ENCODE results near the gene KCNAB1. TPM values are rescaled to one million over a fixed set of nuclear protein-coding genes. Genes with fewer than 3 reads are reported as not detected.
A peak's percentile ranks its signal among the peaks of the same experiment; 100 is the strongest.

Gene KCNAB1
- total and polyA plus RNA-seq, 4 donors = 0.76 to 2.8 (median 1.0) TPM

GRCh38 chr3:156150434-156151066, 30.2 kb downstream of the KCNAB1 start:
- Histone ChIP-seq H3K9ac (ENCODE audit: low read depth in 1 of 2, low read length in 2 of 2) (no peak overlapping the region), H3K4me3 (ENCODE audit: low read depth in 1 of 3, low read length in 3 of 3) (no peak overlapping the region), H3K27me3 (ENCODE audit: control insufficient read depth in 4 of 4, insufficient read depth in 4 of 4, low read length in 3 of 4) (no peaks in the 10 kb centered on the region), H3K27ac (ENCODE audit: low read depth in 1 of 2, low read length in 2 of 2) (no peak overlapping the region), H3K36me3 (ENCODE audit: control insufficient read depth in 4 of 4, insufficient read depth in 3 of 4, low read depth in 1 of 4, low read length in 3 of 4) (no peaks in the 10 kb centered on the region), H3K4me1 (ENCODE audit: control insufficient read depth in 4 of 4, insufficient read depth in 4 of 4, low read length in 3 of 4) (no peaks in the 10 kb centered on the region), H3K9me3 (ENCODE audit: control insufficient read depth in 4 of 4, low read length in 3 of 4) (no peaks in the 10 kb centered on the region)
- TF ChIP-seq JUND (IDR thresholded peaks at IDR 0.05) (no peak), RXRA (IDR thresholded peaks at IDR 0.05) (peak in 1 of 2 donors; percentile 11), RAD21 (IDR thresholded peaks at IDR 0.05) (peak; percentile 96 to 97), TAF1 (conservative IDR thresholded peaks at IDR 0.05) (no peak), CTCF (IDR thresholded peaks at IDR 0.05; ENCODE audit: low read depth, low read length, missing input control) (peak; percentile 95)
- 17% methylated on average over 8 of the region's 8 CpGs for WGBS
- DNase-seq (ENCODE audit: low spot score) = no peak

GRCh38 chr3:156151824-156152428, 31.5 kb downstream of the KCNAB1 start:
- Histone ChIP-seq H3K9me3 (ENCODE audit: control insufficient read depth in 4 of 4, low read length in 3 of 4) (no peaks in the 10 kb centered on the region), H3K4me3 (ENCODE audit: low read depth in 1 of 3, low read length in 3 of 3) (no peak overlapping the region), H3K9ac (ENCODE audit: low read depth in 1 of 2, low read length in 2 of 2) (no peak overlapping the region), H3K4me1 (ENCODE audit: control insufficient read depth in 4 of 4, insufficient read depth in 4 of 4, low read length in 3 of 4) (no peaks in the 10 kb centered on the region), H3K27me3 (ENCODE audit: control insufficient read depth in 4 of 4, insufficient read depth in 4 of 4, low read length in 3 of 4) (no peaks in the 10 kb centered on the region), H3K27ac (ENCODE audit: low read depth in 1 of 2, low read length in 2 of 2) (no peak overlapping the region), H3K36me3 (ENCODE audit: control insufficient read depth in 4 of 4, insufficient read depth in 3 of 4, low read depth in 1 of 4, low read length in 3 of 4) (no peaks in the 10 kb centered on the region)
- TF ChIP-seq MAX (IDR thresholded peaks at IDR 0.05) (no peak), RAD21 (IDR thresholded peaks at IDR 0.05) (peak; percentile 80 to 89), CTCF (IDR thresholded peaks at IDR 0.05; ENCODE audit: low read depth, low read length, missing input control) (peak; percentile 65)
- WGBS = 47% methylated on average over 10 of the region's 10 CpGs
- peak; percentile 50 for DNase-seq (ENCODE audit: low spot score)

GRCh38 chr3:156158656-156159295, 38.4 kb downstream of the KCNAB1 start:
- 75% methylated on average over 3 of the region's 3 CpGs for WGBS
- no peak overlapping the region for H3K27ac ChIP-seq (ENCODE audit: low read depth in 1 of 2, low read length in 2 of 2)
- no peaks in the 10 kb centered on the region for H3K4me1 ChIP-seq (ENCODE audit: control insufficient read depth in 4 of 4, insufficient read depth in 4 of 4, low read length in 3 of 4)
- H3K36me3 ChIP-seq (ENCODE audit: control insufficient read depth in 4 of 4, insufficient read depth in 3 of 4, low read depth in 1 of 4, low read length in 3 of 4) = no peaks in the 10 kb centered on the region
- no peak overlapping the region for H3K9ac ChIP-seq (ENCODE audit: low read depth in 1 of 2, low read length in 2 of 2)
- H3K27me3 ChIP-seq (ENCODE audit: control insufficient read depth in 4 of 4, insufficient read depth in 4 of 4, low read length in 3 of 4) = no peaks in the 10 kb centered on the region
- DNase-seq (ENCODE audit: low spot score) = no peak
- no peaks in the 10 kb centered on the region for H3K9me3 ChIP-seq (ENCODE audit: control insufficient read depth in 4 of 4, low read length in 3 of 4)
- H3K4me3 ChIP-seq (ENCODE audit: low read depth in 1 of 3, low read length in 3 of 3) = no peak overlapping the region
- TF ChIP-seq RAD21 (IDR thresholded peaks at IDR 0.05) = no peak
- no peak for TF ChIP-seq CTCF (IDR thresholded peaks at IDR 0.05; ENCODE audit: low read depth, low read length, missing input control)
- no peak for TF ChIP-seq FOXA2 (IDR thresholded peaks at IDR 0.05)
- no peak for TF ChIP-seq YY1 (IDR thresholded peaks at IDR 0.05)
- TF ChIP-seq REST (IDR thresholded peaks at IDR 0.05) = no peak
- TF ChIP-seq MAX (IDR thresholded peaks at IDR 0.05) = no peak
- no peak for TF ChIP-seq RXRA (IDR thresholded peaks at IDR 0.05)
- TF ChIP-seq TAF1 (conservative IDR thresholded peaks at IDR 0.05) = no peak
- TF ChIP-seq EGR1 (IDR thresholded peaks at IDR 0.05; ENCODE audit: low read depth in 2 of 2) = no peak
- TF ChIP-seq HNF4A (conservative IDR thresholded peaks at IDR 0.05) = no peak

Data from liver (tissue), 9 donors.